Gastroesophageal sphincter (tissue), 4 donors: ENCODE results near the gene INO80E. TPM values are rescaled to one million over a fixed set of nuclear protein-coding genes. Genes with fewer than 3 reads are reported as not detected.
A peak's percentile ranks its signal among the peaks of the same experiment; 100 is the strongest.

Experiments
- ATAC-seq: fragments of 150-250 bp; one replicate; pipeline ENCODE4 v1.9.1; 2016; ENCODE audit warnings: mild to moderate bottlenecking, moderate library complexity
- H3K27ac ChIP-seq, 4 donors: fragments of 200-600 bp; sonication (generic) in 3 of 4; 1 replicate in 3 of 4; 2 replicates in 1 of 4; pipeline ENCODE4 v1.5.1; 2016 to 2019
- H3K27me3 ChIP-seq: fragments of 200-600 bp; sonication (generic); one replicate; pipeline ENCODE4 v1.5.1; 2019
- H3K36me3 ChIP-seq, 2 donors: fragments of 200-600 bp; sonication (generic); one replicate each; pipeline ENCODE4 v1.5.1; 2019; ENCODE audit warnings: control low read depth in 1 of 2
- H3K4me1 ChIP-seq, 3 donors: fragments of 200-600 bp; sonication (generic); 1 replicate in 2 of 3; 2 replicates in 1 of 3; pipeline ENCODE4 v1.5.1; 2016 to 2019; ENCODE audit warnings: control low read depth in 2 of 3
- H3K4me3 ChIP-seq, 2 donors: fragments of 200-600 bp; sonication (generic); one replicate each; pipeline ENCODE4 v1.5.1; 2019; ENCODE audit warnings: mild to moderate bottlenecking in 1 of 2, moderate library complexity in 1 of 2
- H3K9me3 ChIP-seq, 3 donors: fragments of 200-600 bp; sonication (generic); one replicate each; pipeline ENCODE4 v1.5.1; 2017 to 2019; ENCODE audit warnings: control low read depth in 2 of 3
- EP300 ChIP-seq: sonication (generic); formaldehyde crosslinking; IDR thresholded peaks from one replicate; pipeline ENCODE4 v1.6.1; 2017; ENCODE audit warnings: antibody characterized with exemption, mild to moderate bottlenecking
- POLR2A ChIP-seq, 2 donors: fragments of 450-650 bp; IDR thresholded peaks; one replicate each; pipeline ENCODE4 v1.6.1; 2017; ENCODE audit warnings: antibody characterized with exemption in 2 of 2, mild to moderate bottlenecking in 2 of 2, moderate library complexity in 1 of 2
- POLR2AphosphoS5 ChIP-seq: sonication (generic); formaldehyde crosslinking; IDR thresholded peaks from one replicate; pipeline ENCODE4 v1.6.1; 2017; ENCODE audit warnings: antibody characterized with exemption
- WGBS, 2 donors: methylation state at CpG; one replicate each; pipeline ENCODE4 v1.1.5; 2018; ENCODE audit warnings: low coverage in 1 of 2; 5-methylcytosine and 5-hydroxymethylcytosine counted together
- total RNA-seq, 4 donors: library from RNA; depleted of rRNA; stranded (reverse); fragments of >200 nt; gene quantifications; one replicate each; pipeline ENCODE4 v1.1.0, GENCODE V29; 2016
- TF ChIP-seq, protein P1 (sequence below), 4 experiments: fragments of 200-600 bp in 2 of 4; fragments of 450-650 bp in 2 of 4; sonication (generic) in 1 of 4; IDR thresholded peaks; one replicate each; pipeline ENCODE4 v1.5.1; 2017 to 2019; ENCODE audit warnings: antibody characterized with exemption in 4 of 4, mild to moderate bottlenecking in 2 of 4, moderate library complexity in 2 of 4

INO80E gene
- total RNA-seq, 4 donors from 2014 or later = 40.9 to 82.2 (median 74.4) TPM

DNA sequence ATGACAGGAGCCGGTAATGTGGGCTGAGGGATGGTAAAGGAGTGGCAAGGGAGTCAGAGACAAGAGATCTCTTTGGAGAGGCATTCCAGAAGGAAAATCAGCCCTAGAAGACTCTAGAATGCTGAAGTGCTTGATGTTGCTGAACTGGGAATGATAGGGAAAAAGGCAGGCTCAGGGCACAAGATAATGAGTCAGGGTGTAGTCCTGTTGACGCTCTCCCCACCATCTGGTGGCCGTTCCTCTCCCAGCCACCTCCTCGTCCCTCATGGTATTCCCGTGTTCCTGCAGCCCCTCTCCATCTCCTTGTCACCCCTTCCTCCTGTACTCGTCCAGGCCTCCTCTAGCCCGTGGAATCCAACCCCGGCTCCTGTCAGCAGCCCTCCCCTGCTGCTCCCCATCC lies 58.4 kb downstream of the INO80E start:
- WGBS, 2 donors = 74 to 75% methylated on average over 7 to 8 of the region's 8 CpGs

DNA sequence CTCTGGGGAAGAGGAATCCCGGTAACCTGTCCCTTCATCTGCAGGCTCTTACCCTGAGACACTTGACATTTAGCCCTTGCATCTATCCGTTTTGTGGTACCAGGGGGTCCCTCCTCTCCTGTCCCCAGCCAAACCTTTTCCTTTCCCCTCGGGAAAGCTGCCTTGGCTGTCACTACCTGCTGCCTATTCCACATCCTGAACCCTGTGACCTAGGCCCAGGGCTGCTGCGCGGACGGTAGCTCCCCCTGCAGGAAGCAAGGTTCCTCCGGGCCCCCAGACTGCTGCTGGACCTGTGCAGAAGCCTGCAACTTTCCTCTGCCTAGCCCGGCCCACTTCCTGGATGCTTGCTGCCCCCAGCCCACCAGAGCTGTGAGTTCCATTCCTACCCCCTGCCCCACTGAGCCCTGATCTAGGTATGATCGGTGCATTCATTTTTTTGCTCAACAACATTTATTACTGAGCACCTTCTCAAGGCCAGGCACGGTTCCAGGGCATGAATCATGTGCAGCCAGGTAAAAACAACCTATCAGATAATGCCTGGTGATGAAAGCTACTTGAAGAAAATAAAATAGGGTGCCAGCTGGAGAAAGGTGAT lies 59.0 kb downstream of the INO80E start:
- 31 to 33% methylated on average over 2 to 5 of the region's 10 CpGs for WGBS, 2 donors
- no peaks in the 10 kb centered on the region for H3K27me3 ChIP-seq
- no peak for ATAC-seq
- no peak overlapping the region for H3K4me3 ChIP-seq
- TF ChIP-seq, protein P1, sequence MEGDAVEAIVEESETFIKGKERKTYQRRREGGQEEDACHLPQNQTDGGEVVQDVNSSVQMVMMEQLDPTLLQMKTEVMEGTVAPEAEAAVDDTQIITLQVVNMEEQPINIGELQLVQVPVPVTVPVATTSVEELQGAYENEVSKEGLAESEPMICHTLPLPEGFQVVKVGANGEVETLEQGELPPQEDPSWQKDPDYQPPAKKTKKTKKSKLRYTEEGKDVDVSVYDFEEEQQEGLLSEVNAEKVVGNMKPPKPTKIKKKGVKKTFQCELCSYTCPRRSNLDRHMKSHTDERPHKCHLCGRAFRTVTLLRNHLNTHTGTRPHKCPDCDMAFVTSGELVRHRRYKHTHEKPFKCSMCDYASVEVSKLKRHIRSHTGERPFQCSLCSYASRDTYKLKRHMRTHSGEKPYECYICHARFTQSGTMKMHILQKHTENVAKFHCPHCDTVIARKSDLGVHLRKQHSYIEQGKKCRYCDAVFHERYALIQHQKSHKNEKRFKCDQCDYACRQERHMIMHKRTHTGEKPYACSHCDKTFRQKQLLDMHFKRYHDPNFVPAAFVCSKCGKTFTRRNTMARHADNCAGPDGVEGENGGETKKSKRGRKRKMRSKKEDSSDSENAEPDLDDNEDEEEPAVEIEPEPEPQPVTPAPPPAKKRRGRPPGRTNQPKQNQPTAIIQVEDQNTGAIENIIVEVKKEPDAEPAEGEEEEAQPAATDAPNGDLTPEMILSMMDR (IDR thresholded peaks at IDR 0.05) = peak in 1 of 4 experiments; percentile 37
- no peak for TF ChIP-seq POLR2AphosphoS5
- no peaks in the 10 kb centered on the region for H3K36me3 ChIP-seq
- H3K27ac ChIP-seq = no peak overlapping the region
- H3K9me3 ChIP-seq = no peaks in the 10 kb centered on the region
- H3K4me1 ChIP-seq = peaks cover 0 to 28% (median 15%) of the 10 kb centered on the region in 3 donors

More for the DNA sequence above, 58.4 kb downstream of the INO80E start:
- no peak overlapping the region for H3K4me3 ChIP-seq
- no peaks in the 10 kb centered on the region for H3K36me3 ChIP-seq
- H3K9me3 ChIP-seq = no peaks in the 10 kb centered on the region
- TF ChIP-seq, protein P1 (IDR thresholded peaks at IDR 0.05) = no peak
- TF ChIP-seq EP300 = no peak
- no peak for TF ChIP-seq POLR2A (IDR thresholded peaks at IDR 0.05)
- no peaks in the 10 kb centered on the region for H3K27me3 ChIP-seq
- ATAC-seq = no peak
- H3K27ac ChIP-seq = no peak overlapping the region
- peaks cover 0 to 22% (median 14%) of the 10 kb centered on the region in 3 donors for H3K4me1 ChIP-seq

Other genes starting within 250 kb of the INO80E start
- not detected for gene ZG16, start 218.0 kb upstream of the INO80E start, total RNA-seq
- 10 to 100 TPM in 3 of 4 donors, 1 to 10 TPM in 1; 9.4 to 17.3 (median 12.8) TPM for gene KIF22, start 205.5 kb upstream of the INO80E start, total RNA-seq
- gene MAZ, start 189.7 kb upstream of the INO80E start, total RNA-seq = 100 to 1,000 TPM in 3 of 4 donors, 10 to 100 TPM in 1; 86.3 to 212 (median 116) TPM
- gene PRRT2, start 184.0 kb upstream of the INO80E start, total RNA-seq = 10 to 100 TPM in 1 of 4 donors, 1 to 10 TPM in 3; 4.2 to 13.5 (median 6.0) TPM
- 10 to 100 TPM; 19.3 to 29.6 (median 20.2) TPM for gene PAGR1, start 180.1 kb upstream of the INO80E start, total RNA-seq
- 100 to 1,000 TPM in 3 of 4 donors, 10 to 100 TPM in 1; 82.2 to 162 (median 129) TPM for gene MVP, start 175.8 kb upstream of the INO80E start, total RNA-seq
- gene CDIPT, start 133.0 kb upstream of the INO80E start, total RNA-seq = 100 to 1,000 TPM; 119 to 167 (median 130) TPM
- 1 to 10 TPM in 3 of 4 donors, not detected in 1; 1.1 to 1.6 (median 1.1) TPM for gene SEZ6L2, start 96.7 kb upstream of the INO80E start, total RNA-seq
- under 1 TPM in 1 of 4 donors, not detected in 3; 0.42 TPM for gene ASPHD1, start 95.8 kb upstream of the INO80E start, total RNA-seq
- gene KCTD13, start 70.0 kb upstream of the INO80E start, total RNA-seq = 10 to 100 TPM; 12.0 to 30.7 (median 20.1) TPM
- 100 to 1,000 TPM in 2 of 4 donors, 10 to 100 TPM in 2; 89.1 to 131 (median 100) TPM for gene TMEM219, start 34.2 kb upstream of the INO80E start, total RNA-seq
- 10 to 100 TPM; 38.4 to 62.1 (median 46.5) TPM for gene TAOK2, start 22.4 kb upstream of the INO80E start, total RNA-seq
- gene HIRIP3, start 624 bp upstream of the INO80E start, total RNA-seq = 10 to 100 TPM; 25.6 to 31.4 (median 28.2) TPM
- gene DOC2A, start 14.8 kb downstream of the INO80E start, total RNA-seq = under 1 TPM in 3 of 4 donors, not detected in 1; 0.77 to 0.81 (median 0.78) TPM
- not detected for gene C16orf92, start 27.0 kb downstream of the INO80E start, total RNA-seq
- not detected for gene TLCD3B, start 35.0 kb downstream of the INO80E start, total RNA-seq
- 1,000 to 10,000 TPM; 1,018 to 1,914 (median 1,258) TPM for gene ALDOA, start 69.5 kb downstream of the INO80E start, total RNA-seq
- gene PPP4C, start 79.8 kb downstream of the INO80E start, total RNA-seq = 10 to 100 TPM; 41.2 to 58.5 (median 48.6) TPM
- gene TBX6, start 95.7 kb downstream of the INO80E start, total RNA-seq = under 1 TPM; 0.40 to 0.84 (median 0.45) TPM
- 100 to 1,000 TPM in 1 of 4 donors, 10 to 100 TPM in 3; 76.9 to 105 (median 80.2) TPM for gene YPEL3, start 100.0 kb downstream of the INO80E start, total RNA-seq
- gene GDPD3, start 117.3 kb downstream of the INO80E start, total RNA-seq = 1 to 10 TPM; 1.1 to 3.1 (median 1.9) TPM
- 10 to 100 TPM; 39.2 to 61.4 (median 48.4) TPM for gene MAPK3, start 127.0 kb downstream of the INO80E start, total RNA-seq
- gene CORO1A, start 187.4 kb downstream of the INO80E start, total RNA-seq = 10 to 100 TPM in 3 of 4 donors, 1 to 10 TPM in 1; 8.6 to 32.0 (median 13.1) TPM
- 10 to 100 TPM; 72.7 to 98.8 (median 88.4) TPM for gene BOLA2B, start 197.4 kb downstream of the INO80E start, total RNA-seq
- 10 to 100 TPM in 2 of 4 donors, 1 to 10 TPM in 2; 7.8 to 21.2 (median 13.5) TPM for gene SLX1A, start 197.6 kb downstream of the INO80E start, total RNA-seq
- gene SULT1A3, start 203.0 kb downstream of the INO80E start, total RNA-seq = 10 to 100 TPM in 1 of 4 donors, 1 to 10 TPM in 2, not detected in 1; 5.1 to 10.4 (median 8.8) TPM